NCI-H345 treated with DMSO at 0.1 percent for 48 hours (cell line): ENCODE data around the gene PEX14.
A peak's percentile ranks its signal among the peaks of the same experiment; 100 is the strongest.
"Not testable (repeated sequence)": the region's sequence is repeated elsewhere in the genome, so short reads cannot be mapped to it uniquely, and the experiment has no call there.

Source experiments
- DNase-seq: peaks from one replicate; lab custom pipeline; 2025; ENCODE audit not compliant: unreplicated experiment; lab: John Stamatoyannopoulos, UW

PEX14 gene, protein sequence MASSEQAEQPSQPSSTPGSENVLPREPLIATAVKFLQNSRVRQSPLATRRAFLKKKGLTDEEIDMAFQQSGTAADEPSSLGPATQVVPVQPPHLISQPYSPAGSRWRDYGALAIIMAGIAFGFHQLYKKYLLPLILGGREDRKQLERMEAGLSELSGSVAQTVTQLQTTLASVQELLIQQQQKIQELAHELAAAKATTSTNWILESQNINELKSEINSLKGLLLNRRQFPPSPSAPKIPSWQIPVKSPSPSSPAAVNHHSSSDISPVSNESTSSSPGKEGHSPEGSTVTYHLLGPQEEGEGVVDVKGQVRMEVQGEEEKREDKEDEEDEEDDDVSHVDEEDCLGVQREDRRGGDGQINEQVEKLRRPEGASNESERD

DNA sequence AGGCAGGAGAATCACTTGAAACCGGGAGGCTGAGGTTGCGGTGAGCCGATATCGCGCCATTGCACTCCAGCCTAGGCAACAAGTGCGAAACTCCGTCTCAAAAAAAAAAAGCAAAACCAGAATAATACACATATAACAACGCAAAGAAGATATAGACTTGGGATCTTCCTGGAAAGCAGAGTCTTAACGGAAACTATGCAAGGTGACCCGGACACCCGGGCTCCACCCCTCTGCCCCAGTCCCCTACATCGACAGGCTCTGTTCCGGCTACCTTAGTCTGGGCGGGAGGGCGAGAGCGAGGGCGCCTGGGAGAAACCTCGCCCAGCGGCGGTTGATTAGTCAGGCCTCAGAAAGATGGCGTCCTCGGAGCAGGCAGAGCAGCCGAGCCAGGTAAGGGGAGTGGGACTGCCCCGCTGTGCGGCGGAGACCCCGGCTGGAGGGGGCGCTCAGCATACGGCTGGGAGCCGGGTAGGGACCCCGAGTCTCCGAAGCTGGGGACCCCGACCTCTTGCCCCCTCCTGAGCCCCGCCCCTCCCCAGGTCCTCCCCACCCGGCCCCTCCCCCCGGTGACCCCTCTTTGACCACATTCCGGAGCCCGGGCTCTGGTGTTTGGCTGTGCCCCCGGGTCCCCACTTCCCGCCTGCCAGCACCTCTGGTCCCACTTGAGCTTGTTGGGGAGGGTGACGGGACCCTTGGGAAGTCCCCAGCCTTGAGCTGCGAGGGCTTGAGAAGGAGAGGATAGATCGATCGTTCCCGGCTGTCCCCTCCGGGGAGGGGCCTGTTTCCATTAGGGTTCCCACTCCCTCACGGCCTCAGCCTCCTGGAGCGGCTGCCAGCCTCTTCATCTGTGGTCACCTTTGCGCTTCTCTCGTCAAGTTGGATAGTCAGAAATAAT lies at the start of gene PEX14:
TSS of gene PEX14 (plus strand) at position 338 of the 895 bp plus-strand sequence. CDS start at position 355, 17 bp downstream.
- peak; percentile 82 for DNase-seq

DNA sequence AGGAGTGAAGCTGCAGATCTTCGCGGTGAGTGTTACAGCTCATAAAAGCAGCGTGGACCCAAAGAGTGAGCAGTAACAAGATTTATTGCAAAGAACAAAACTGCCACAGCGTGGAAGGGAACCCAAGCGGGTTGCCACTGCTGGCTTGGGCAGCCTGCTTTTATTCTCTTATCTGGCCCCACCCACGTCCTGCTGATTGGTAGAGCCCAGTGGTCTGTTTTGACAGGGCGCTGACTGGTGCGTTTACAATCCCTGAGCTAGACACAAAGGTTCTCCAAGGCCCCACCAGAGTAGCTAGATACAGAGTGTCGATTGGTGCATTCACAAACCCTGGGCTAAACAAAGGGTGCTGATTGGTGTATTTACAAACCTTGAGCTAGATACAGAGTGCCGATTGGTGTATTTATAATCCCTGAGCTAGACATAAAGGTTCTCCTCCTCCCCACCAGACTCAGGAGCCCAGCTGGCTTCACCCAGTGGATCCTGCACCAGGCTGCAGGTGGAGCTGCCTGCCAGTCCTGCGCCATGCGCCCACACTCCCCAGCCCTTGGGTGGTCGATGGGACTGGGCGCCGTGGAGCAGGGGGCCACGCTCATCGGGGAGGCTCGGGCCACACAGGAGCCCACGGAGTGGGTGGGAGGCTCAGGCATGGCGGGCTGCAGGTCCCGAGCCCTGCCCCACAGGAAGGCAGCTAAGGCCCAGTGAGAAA lies 48.8 kb upstream of the PEX14 start:
- DNase-seq: not testable (repeated sequence)

DNA sequence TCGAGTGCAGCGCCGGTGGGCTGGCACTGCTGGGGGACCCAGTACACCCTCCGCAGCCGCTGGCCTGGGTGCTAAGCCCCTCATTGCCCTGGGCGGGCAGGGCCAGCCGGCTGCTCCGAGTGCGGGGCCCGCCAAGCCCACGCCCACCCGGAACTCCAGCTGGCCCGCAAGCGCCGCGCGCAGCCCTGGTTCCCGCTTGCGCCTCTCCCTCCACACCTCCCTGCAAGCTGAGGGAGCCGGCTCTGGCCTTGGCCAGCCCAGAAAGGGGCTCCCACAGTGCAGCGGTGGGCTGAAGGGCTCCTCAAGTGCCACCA lies 48.3 kb upstream of the PEX14 start:
- DNase-seq: not testable (repeated sequence)

DNA sequence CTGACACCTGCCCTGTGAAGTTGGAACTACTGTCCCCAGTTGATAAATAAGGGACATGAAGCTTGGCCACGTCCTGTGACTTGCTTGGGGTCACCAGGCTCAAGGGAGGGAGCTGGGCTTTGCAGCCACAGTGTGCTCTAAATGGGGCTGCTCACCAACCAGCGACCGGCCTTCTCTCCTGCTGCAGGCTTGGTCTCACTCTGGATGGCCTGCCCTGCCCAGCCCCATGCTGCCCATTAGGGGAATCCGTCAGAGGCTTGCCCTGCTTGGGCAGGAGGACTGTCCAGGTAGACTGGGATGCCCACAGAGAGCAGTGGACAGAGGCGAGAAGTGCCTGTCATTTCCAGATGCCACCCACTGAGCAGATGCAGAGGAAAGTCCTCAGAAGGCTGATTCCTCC lies 45.8 kb upstream of the PEX14 start:
- DNase-seq: no peak

DNA sequence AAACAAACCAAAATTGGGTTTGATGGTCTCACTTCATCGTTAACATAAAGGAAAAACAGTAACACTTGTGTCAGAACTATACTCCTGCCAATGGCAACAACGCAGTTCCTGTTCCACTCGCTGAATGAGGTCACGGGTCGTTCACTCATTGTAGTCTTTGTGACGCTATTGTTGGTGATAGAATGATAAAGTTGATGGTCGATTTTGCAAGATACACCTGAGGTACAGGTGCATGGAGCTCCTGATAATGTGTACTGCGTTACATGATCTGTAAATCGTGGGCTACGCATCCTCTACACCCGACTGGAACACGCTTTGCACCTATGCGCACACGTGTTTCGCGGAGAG lies 44.9 kb upstream of the PEX14 start:
- DNase-seq: no peak

DNA sequence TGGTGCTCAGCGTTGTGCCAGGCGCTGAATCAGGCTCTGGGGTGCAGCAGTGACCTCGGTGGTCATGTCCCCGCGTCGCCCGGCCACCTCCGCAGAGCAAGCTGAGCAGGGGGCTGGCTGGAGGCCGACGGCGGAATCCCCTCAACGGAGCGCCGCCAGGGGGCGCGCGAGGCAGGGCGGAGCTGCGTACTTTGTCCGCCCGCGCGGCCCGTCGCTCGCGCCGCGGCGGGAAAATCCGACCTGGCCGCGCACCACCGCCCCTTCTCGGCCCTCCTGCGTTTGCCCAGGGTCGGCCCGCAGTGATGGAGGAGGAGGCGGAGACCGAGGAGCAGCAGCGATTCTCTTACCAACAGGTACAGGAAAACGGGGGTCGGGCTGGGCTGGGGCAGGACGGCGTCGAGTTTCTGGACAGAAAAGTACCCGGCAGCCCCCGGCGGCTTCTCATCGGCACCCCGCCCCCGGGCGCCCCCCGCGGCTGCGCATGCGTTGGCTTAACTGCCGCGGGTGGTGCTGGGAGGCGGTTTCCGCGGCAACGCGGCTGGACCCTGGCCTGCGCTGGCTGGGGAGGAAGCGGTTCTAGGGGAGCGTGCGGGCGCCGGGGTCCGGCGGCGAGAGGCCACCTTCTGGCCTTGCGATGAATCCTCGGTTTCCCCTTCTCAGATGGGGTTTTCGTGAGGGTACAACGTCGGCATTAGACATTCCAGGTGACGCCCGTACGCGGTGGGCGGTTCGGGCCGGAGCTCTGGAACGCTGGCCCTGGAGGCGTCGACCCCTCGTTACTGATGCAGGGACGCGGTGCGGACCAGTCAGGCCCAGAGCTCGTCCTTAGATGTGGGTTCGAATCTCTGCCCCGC lies 44.3 kb upstream of the PEX14 start, which contains the start of gene CENPS:
TSS of gene CENPS (plus strand) at position 218 of the 854 bp plus-strand sequence. CDS start at position 303, 85 bp downstream.
- DNase-seq: peak; percentile 70

DNA sequence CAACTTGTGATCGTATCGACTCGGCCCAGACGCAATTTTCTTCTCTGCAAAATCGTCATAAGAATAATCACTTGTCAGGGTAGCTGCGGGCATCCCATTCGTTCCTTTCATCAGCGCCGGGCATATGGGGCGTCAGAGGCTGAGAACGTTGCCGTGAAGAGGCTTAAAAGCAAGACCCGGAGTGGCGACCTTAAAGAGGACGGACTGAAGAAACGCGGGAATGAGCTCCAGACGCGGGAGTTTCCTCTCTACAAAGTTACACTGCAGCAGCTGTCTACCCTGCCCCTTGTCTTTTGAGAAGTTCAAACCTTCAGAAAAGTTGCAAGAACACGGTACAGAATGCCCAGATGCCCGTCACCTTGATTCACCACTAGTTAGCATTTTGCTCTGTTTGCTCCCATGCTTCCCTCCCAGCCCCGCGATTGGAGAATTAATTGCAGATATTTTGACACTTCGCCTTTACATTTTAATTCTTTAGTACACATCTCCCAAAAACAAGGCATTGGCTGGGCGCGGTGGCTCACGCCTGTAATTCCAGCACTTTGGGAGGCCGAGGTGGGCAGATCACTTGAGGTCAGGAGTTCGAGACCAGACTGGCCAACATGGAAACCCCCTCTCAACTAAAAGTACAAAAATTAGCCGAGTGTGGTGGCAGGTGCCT lies 43.5 kb upstream of the PEX14 start:
- DNase-seq: peak; percentile 1

DNA sequence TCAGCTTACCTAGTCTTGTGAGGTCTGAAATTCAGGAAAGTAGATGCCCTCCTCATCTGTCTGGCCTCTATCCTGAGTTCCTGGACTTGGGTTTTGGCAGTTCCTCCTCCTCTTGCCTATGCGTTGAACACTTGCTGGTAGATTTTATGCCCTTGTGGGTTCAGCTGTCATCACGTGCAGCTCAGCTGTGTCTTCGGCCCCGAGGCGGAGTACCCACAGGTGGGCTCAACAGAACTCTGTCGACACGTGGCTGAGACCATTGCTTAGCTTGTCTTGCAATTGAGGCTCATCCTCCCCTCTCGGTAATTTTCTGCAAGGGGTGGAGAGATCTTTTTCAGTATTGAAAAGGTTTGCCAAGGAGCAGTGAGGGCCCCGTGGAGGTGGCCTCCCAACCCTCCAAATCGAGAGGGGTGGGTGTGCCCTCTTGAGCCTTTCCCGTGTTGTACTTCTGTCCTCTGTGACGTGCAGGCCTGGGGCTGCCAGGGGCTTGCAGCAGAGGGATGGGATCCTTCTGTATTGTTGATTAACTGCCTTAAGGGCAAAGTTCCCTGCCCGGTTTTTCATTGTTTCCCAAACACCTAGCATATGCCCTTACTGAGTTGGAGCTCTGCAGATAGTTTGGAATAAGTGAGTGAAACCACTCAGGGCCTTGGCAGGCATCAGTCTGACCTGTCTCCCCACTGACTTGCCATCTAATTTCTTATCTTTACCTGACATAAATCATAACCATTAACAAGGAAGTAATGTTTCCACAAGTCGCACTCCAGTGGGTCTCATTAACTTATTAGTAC lies 41.6 kb upstream of the PEX14 start:
- DNase-seq: no peak

DNA sequence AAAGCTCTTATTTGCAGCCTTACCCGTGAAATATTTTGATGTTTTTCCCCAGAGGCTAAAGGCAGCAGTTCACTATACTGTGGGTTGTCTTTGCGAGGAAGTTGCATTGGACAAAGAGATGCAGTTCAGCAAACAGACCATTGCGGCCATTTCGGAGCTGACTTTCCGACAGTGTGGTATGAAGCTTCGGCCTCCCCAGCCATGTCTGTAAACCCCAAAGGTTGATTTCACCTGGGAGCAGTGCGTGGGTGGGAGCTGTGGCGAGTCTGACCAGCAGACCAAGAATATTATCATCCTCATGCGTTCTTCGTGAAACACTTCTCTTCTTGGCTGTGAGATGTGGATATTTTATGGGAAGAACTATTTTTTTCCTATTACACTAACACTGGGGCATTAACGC lies 41.0 kb upstream of the PEX14 start:
- DNase-seq: no peak

DNA sequence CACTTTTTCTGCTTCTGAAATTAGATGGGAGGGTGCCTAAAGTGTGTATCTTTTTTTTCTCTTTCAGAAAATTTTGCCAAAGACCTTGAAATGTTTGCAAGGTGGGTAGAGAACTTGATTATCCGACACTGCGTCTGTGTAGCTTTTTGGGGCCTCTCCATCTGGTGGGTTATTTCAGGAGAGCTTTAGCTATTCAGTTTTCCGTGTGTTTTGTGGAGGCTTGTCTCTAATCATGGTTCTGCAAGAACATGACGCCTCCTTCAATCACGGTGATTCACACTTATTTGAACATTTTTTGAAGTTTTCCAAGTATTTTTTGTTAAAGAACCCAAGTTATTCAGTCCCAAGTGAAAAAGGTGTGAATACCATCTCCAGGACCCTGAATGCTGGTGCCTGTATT lies 40.2 kb upstream of the PEX14 start:
- DNase-seq: no peak

DNA sequence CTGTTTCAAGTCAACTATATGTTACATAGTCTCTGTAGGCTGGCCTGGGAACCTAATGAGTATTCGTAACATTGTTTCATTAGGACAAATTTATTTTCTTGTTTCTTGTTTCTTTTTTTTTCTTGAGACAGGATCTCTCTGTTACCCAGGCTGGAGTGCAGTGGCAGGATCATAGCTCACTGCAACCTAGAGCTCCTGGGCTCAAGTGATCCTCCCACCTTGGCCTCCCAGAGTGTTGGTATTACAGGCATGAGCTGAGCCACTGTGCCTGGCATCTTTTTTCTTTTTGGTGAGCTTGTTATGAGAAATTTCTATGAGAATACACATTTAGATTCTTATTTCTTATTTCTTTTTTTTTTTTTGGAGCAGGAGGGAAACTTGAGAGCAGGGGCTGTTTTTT lies 37.7 kb upstream of the PEX14 start:
- no peak for DNase-seq

DNA sequence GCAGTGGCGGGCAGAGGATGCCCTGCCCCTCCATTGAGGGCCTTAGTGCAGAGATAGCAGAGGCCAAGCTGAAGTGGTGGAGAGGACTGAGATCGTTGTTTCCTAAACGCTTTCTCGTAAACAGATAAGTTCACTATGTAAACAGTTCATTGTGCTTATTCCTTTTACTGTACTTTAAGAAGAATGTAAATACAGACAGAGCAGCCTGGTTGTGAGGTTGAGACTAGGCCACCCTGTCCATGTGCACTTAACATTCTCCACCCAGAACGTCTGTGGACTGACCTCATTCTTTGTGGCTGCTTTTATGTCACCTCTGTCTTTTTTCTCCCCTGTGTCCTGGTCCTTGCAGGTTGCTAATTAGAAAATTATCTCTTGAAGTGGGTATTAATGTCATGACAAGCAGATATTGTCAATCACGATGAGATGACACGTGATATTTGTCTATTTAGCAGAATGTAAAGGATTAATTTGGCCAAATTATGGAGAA lies 36.0 kb upstream of the PEX14 start:
- DNase-seq: no peak

DNA sequence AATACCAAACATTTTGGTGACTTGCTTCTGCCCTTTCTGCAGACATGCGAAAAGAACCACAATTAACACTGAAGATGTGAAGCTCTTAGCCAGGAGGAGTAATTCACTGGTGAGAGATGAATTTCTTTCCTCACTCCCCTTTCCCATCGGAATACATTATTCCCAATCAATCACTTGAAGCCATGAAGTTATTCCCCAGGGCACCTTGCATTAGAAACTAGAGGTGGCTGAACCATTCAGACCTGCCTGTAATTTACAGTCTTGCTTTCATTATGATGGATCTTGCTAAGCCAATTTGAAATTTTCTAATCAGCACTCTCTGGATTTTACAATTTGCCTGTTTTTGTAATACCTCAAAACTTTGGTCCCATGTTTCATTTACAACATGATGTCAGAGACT lies 34.4 kb upstream of the PEX14 start:
- no peak for DNase-seq

DNA sequence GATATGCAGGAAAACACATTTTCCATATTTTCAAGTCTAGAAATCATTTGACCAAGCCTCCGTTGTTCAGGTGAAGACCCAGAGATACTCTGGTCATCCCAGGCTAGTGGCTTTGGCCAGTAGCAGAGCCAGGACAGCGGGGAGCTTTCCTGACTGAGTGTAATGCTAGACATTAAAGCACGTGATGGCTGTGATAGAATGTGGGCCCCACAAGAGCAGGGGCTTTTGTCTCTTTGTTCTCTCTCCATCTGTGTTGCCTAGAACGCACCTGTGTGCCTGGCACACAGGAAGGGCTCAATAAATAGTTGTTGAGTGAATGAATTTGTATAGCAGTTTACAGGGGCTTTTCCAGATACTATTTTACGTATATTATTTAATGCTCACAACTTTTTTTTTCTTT lies 34.0 kb upstream of the PEX14 start:
- no peak for DNase-seq

DNA sequence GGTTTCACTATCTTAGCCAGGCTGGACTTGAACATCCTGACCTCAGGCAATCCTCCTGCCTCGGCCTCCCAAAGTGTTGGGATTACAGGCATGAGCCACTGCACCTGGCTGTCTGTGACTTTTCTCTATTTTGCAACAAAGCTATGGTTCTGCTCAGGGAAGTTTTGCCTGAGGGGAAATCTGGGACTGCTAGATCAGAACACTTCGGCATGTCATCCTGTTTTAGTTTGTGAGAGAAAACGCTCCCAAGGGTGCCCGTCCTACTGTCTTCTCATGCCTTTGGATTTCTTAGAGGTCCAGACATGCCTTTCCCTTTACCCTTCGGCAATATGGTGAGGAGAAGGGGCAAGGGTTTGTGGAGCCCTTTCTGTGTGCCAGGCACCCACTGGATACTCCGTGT lies 30.5 kb upstream of the PEX14 start:
- DNase-seq: no peak

DNA sequence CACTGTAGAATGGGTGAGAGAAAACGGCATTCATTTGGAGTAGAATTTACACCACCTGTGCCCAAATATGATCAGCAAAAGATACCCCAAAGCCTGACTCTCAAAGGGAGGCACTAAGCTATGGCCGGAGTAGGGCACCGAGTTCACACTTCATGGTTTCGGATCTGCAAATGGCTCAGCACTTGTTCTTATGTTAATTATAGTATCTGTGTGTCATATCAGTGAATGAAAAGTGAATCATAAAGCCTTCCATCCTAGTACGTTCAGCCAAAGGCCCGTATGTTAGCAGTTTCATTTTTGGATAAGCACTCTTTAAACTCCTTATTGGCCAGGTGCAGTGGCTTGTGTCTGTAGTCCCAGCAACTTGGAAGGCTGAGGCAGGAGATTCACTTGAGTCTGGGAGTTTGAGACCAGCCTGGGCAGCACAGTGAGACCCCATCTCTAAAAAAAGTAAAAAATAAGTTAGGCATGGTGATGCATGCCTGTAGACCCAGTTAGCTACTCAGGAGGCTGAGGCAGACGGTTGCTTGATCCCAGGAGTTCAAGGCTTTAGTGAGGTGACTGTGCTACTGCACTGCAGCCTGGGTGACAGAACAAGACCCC lies 29.9 kb upstream of the PEX14 start:
- DNase-seq: no peak

DNA sequence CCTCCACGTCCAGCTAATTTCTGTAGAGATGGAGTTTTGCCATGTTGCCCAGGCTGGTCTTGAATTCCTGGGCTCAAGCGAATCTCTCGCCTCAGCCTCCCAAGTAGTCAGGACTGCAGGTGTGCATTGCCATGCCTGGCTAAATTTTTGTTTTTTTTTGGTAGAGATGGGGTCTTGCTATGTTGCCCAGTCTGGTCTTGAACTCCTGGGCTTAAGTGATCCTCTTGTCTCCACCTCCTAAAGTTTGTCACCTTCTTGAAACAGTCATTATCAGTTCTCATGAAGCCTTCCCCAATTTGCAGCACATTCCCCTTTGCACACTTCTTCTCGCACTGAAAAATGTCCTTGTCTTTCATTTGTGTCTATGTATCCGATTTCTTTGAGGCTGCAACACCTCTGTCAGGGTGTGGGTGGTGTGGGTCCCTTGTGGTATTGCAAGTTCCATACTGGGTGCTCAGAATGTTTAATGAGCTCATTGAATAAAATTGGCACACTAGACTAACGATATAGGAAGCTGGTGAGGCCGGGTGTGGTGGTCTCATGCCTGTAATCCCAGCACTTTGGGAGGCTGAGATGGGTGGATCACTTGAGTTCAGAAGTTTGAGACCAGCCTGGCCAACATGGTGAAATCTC lies 27.8 kb upstream of the PEX14 start:
- no peak for DNase-seq

DNA sequence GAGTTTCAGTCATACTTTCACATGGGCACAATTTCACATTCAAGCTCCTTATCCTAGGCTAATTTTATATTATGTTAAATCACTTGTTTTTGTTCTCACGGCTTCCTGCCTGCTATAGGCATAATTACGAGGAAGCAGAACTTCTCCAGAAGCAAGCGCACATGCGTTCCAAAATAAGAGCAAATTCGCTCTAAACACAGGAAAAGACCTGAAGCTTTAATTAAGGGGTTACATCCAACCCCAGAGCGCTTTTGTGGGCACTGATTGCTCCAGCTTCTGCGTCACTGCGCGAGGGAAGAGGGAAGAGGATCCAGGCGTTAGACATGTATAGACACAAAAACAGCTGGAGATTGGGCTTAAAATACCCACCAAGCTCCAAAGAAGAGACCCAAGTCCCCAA lies 25.0 kb upstream of the PEX14 start, which contains the start of gene CORT:
TSS of gene CORT (plus strand) at position 281 of the 400 bp plus-strand sequence. CDS start 193 bp downstream, outside the sequence.
- no peak for DNase-seq
